ENCODE results near the gene CTPS2. TPM values are rescaled to one million over a fixed set of nuclear protein-coding genes. Genes with fewer than 3 reads are reported as not detected.

CTPS2 gene
- total RNA-seq, 1 experiment from 2014 or later: 9.6 TPM

DNA sequence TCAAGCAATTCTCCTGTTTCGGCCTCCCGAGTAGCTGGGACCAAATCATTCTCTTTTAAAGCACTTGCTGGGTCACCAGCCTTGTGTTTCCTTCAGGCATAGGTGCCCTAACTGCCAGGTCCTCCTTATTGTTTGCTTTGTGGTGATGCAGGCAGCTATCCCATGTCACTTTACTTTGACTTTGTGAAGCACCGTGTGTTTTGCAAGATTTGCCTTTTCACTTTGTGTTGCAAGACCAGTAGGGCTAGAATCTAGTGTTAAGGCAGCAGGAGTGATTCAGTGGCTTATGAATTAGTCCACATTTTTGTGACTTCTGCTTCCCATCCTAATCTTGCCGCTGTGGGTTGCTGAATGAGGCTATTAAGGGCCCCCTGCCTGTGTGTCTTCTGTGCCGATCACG is 27.1 kb upstream of the CTPS2 start:
- no peaks in the 10 kb centered on the region for H3K9me3 ChIP-seq (ENCODE audit: control insufficient read depth in 1 of 2, insufficient read depth in 1 of 2, low read depth in 1 of 2, low read length in 2 of 2)
- intact Hi-C loops (cut with micrococcal nuclease): no loop called here
- no peak for ATAC-seq
- no peak overlapping the region for H2AFZ ChIP-seq (ENCODE audit: low read depth, low read length, poor library complexity, severe bottlenecking)
- no peak overlapping the region for H3K4me2 ChIP-seq (ENCODE audit: low read length)
- H3K36me3 ChIP-seq (ENCODE audit: control insufficient read depth in 1 of 2, insufficient read depth in 2 of 2, low read length in 2 of 2): peaks cover 3 to 8% of the 10 kb centered on the region in 2 experiments; a peak in 3 of 4 replicates
- H3K79me2 ChIP-seq (ENCODE audit: insufficient read depth, low read length): no peaks in the 10 kb centered on the region
- no TSS peak for BruUV-seq (replicated peaks)
- H4K20me1 ChIP-seq (ENCODE audit: insufficient read depth): no peaks in the 10 kb centered on the region
- no peaks in the 10 kb centered on the region for H3K4me1 ChIP-seq (ENCODE audit: control insufficient read depth in 1 of 2, insufficient read depth in 2 of 2, low read length in 2 of 2)
- TF ChIP-seq RAD21 (IDR thresholded peaks at IDR 0.05; ENCODE audit: low read depth) (no peak), EGR1 (IDR thresholded peaks at IDR 0.05; ENCODE audit: low read depth) (no peak), ZFX (IDR thresholded peaks at IDR 0.05) (no peak), SRF (IDR thresholded peaks at IDR 0.05; ENCODE audit: low read depth) (no peak), TCF7L2 (IDR thresholded peaks at IDR 0.05; ENCODE audit: borderline replicate concordance, extremely low read depth, insufficient read depth, insufficient read length) (no peak), POLR2AphosphoS5 (IDR thresholded peaks at IDR 0.05; ENCODE audit: low read depth, low read length) (no peak), JUND (IDR thresholded peaks at IDR 0.05) (no peak), CEBPB (IDR thresholded peaks at IDR 0.05; ENCODE audit: low read depth) (no peak), EZH2phosphoT487 (IDR thresholded peaks at IDR 0.05; ENCODE audit: borderline replicate concordance) (no peak), FOSL1 (IDR thresholded peaks at IDR 0.05; ENCODE audit: low read depth) (no peak), YY1 (IDR thresholded peaks at IDR 0.05; ENCODE audit: extremely low read depth, insufficient replicate concordance, low read depth, low read length) (no peak)
- TF ChIP-seq, protein P1, sequence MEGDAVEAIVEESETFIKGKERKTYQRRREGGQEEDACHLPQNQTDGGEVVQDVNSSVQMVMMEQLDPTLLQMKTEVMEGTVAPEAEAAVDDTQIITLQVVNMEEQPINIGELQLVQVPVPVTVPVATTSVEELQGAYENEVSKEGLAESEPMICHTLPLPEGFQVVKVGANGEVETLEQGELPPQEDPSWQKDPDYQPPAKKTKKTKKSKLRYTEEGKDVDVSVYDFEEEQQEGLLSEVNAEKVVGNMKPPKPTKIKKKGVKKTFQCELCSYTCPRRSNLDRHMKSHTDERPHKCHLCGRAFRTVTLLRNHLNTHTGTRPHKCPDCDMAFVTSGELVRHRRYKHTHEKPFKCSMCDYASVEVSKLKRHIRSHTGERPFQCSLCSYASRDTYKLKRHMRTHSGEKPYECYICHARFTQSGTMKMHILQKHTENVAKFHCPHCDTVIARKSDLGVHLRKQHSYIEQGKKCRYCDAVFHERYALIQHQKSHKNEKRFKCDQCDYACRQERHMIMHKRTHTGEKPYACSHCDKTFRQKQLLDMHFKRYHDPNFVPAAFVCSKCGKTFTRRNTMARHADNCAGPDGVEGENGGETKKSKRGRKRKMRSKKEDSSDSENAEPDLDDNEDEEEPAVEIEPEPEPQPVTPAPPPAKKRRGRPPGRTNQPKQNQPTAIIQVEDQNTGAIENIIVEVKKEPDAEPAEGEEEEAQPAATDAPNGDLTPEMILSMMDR (IDR thresholded peaks at IDR 0.05 in 2 of 3, conservative IDR thresholded peaks at IDR 0.05 in 1 of 3; ENCODE audit: borderline replicate concordance in 1 of 3, insufficient read depth in 1 of 3, low read depth in 2 of 3, low read length in 2 of 3): no peak
- TF ChIP-seq, protein P2, sequence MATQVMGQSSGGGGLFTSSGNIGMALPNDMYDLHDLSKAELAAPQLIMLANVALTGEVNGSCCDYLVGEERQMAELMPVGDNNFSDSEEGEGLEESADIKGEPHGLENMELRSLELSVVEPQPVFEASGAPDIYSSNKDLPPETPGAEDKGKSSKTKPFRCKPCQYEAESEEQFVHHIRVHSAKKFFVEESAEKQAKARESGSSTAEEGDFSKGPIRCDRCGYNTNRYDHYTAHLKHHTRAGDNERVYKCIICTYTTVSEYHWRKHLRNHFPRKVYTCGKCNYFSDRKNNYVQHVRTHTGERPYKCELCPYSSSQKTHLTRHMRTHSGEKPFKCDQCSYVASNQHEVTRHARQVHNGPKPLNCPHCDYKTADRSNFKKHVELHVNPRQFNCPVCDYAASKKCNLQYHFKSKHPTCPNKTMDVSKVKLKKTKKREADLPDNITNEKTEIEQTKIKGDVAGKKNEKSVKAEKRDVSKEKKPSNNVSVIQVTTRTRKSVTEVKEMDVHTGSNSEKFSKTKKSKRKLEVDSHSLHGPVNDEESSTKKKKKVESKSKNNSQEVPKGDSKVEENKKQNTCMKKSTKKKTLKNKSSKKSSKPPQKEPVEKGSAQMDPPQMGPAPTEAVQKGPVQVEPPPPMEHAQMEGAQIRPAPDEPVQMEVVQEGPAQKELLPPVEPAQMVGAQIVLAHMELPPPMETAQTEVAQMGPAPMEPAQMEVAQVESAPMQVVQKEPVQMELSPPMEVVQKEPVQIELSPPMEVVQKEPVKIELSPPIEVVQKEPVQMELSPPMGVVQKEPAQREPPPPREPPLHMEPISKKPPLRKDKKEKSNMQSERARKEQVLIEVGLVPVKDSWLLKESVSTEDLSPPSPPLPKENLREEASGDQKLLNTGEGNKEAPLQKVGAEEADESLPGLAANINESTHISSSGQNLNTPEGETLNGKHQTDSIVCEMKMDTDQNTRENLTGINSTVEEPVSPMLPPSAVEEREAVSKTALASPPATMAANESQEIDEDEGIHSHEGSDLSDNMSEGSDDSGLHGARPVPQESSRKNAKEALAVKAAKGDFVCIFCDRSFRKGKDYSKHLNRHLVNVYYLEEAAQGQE (IDR thresholded peaks at IDR 0.05; ENCODE audit: low read depth): no peak
- TF ChIP-seq, protein P3, sequence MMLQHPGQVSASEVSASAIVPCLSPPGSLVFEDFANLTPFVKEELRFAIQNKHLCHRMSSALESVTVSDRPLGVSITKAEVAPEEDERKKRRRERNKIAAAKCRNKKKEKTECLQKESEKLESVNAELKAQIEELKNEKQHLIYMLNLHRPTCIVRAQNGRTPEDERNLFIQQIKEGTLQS (IDR thresholded peaks at IDR 0.05): no peak
- TF ChIP-seq, protein P4, sequence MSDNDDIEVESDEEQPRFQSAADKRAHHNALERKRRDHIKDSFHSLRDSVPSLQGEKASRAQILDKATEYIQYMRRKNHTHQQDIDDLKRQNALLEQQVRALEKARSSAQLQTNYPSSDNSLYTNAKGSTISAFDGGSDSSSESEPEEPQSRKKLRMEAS (IDR thresholded peaks at IDR 0.05): no peak
- H3K4me3 ChIP-seq (replicated peaks in 1 of 2; ENCODE audit: low read depth in 1 of 2, low read length in 2 of 2): no peak overlapping the region
- ChIA-PET RAD21 (ENCODE audit: low non-redundant PET in 1 of 2, low total read pairs in 2 of 2, uncharacterized antibody in 2 of 2, unreplicated experiment in 2 of 2) (no interaction called here), CTCF (no interaction called here), POLR2A (no interaction called here)
- no peaks in the 10 kb centered on the region for H3K27me3 ChIP-seq (ENCODE audit: insufficient read depth, low read length)
- no peak overlapping the region for H3K27ac ChIP-seq (ENCODE audit: low read depth, low read length)
- no peaks in the 10 kb centered on the region for H3K9me2 ChIP-seq (ENCODE audit: insufficient read depth)
- DNase-seq (ENCODE audit: low read depth, low spot score): no peak
- H3K9ac ChIP-seq (ENCODE audit: low read length): no peak overlapping the region

Measured in HCT116 (cell line).